NB4 (cell line): ENCODE results near the gene SAMD11.
"Not testable (repeated sequence)": the region's sequence is repeated elsewhere in the genome, so short reads cannot be mapped to it uniquely, and the experiment has no call there.

Experiments used
- MYC ChIP-seq: IDR thresholded peaks from 2 replicates; pipeline ENCODE4 v1.6.1; 2011; ENCODE audit warnings: low read depth, low read length
- POLR2A ChIP-seq: IDR thresholded peaks from 2 replicates; pipeline ENCODE4 v1.6.1; 2011; ENCODE audit warnings: mild to moderate bottlenecking; ENCODE audit not compliant: insufficient read length; ENCODE audit errors: extremely low read depth
- TF ChIP-seq, protein P1 (sequence below): IDR thresholded peaks from one replicate; pipeline ENCODE4 v1.5.1; 2012; ENCODE audit warnings: low read depth, low read length

DNA sequence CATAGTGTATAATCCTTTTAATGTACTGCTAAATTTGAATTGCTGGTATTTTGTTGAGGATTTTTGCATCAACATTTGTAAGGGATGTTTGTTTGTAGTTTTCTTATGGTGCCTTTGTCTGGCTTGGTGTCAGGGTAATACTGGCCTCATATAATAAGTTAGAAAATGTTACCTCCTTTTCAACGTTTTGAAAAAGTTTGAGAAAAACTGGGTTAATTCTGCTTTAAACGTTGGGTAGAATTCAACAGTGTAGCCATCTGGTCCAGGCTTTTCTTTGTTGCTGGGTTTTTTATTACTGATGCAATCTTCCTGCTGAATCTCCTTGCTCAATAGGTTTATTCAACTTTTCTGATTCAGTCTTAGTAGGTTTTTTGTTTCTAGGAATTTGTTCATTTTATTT is 43.2 kb upstream of the SAMD11 start:
- TF ChIP-seq, protein P1, sequence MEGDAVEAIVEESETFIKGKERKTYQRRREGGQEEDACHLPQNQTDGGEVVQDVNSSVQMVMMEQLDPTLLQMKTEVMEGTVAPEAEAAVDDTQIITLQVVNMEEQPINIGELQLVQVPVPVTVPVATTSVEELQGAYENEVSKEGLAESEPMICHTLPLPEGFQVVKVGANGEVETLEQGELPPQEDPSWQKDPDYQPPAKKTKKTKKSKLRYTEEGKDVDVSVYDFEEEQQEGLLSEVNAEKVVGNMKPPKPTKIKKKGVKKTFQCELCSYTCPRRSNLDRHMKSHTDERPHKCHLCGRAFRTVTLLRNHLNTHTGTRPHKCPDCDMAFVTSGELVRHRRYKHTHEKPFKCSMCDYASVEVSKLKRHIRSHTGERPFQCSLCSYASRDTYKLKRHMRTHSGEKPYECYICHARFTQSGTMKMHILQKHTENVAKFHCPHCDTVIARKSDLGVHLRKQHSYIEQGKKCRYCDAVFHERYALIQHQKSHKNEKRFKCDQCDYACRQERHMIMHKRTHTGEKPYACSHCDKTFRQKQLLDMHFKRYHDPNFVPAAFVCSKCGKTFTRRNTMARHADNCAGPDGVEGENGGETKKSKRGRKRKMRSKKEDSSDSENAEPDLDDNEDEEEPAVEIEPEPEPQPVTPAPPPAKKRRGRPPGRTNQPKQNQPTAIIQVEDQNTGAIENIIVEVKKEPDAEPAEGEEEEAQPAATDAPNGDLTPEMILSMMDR: not testable (repeated sequence)
- not testable (repeated sequence) for TF ChIP-seq POLR2A, MYC
